Right cardiac atrium (tissue), 5 donors: ENCODE measurements around the gene HNRNPA2B1. TPM values are rescaled to one million over a fixed set of nuclear protein-coding genes. Genes with fewer than 3 reads are reported as not detected.
A peak's percentile ranks its signal among the peaks of the same experiment; 100 is the strongest.
"Not testable (repeated sequence)": the region's sequence is repeated elsewhere in the genome, so short reads cannot be mapped to it uniquely, and the experiment has no call there.

Experiments used
- ATAC-seq, 2 donors: fragments of 200-7000 bp; cut with Tn5 transposase; one replicate each; pipeline versions ENCODE4 v1.8.0 to v1.9.1; 2020; ENCODE audit warnings: moderate library complexity in 2 of 2, mild to moderate bottlenecking in 1 of 2
- DNase-seq, 3 donors: peaks; one replicate each; pipeline ENCODE4 v3.0.0-alpha.2; 2020
- H3K27ac ChIP-seq: one replicate; pipeline ENCODE4 v1.5.1; 2013; ENCODE audit warnings: mild to moderate bottlenecking, low read length, control low read depth, moderate library complexity
- H3K27me3 ChIP-seq: one replicate; pipeline ENCODE4 v1.6.1; 2013; ENCODE audit not compliant: control insufficient read depth, insufficient read depth
- H3K4me1 ChIP-seq: one replicate; pipeline ENCODE4 v1.6.1; 2013; ENCODE audit warnings: low read length; ENCODE audit not compliant: control insufficient read depth, insufficient read depth
- H3K4me3 ChIP-seq: one replicate; pipeline ENCODE4 v1.5.1; 2013; ENCODE audit warnings: low read length, control low read depth
- H3K9me3 ChIP-seq: one replicate; pipeline ENCODE4 v1.6.1; 2013; ENCODE audit warnings: low read length; ENCODE audit not compliant: control insufficient read depth
- WGBS: extraction: QIAGEN DNeasy Blood & Tissue Kit; methylation state at CpG from one replicate; pipeline ENCODE4 v1.1.7; 2013; 5-methylcytosine and 5-hydroxymethylcytosine counted together
- intact Hi-C, 4 donors: fragments of 100-400 bp; cut with DNase I; formaldehyde crosslinking; loops; one replicate each; pipeline versions ENCODE4 v1.11.0 to v1.14.0; 2022 to 2023
- polyA plus RNA-seq: library from polyadenylated mRNA; stranded (reverse); fragments of 200-250 nt; gene quantifications from one replicate; pipeline ENCODE4 v1.2.3, GENCODE V29; 2013
- total RNA-seq, 4 donors: library from RNA; stranded (reverse); fragmentation: NEBNext Ultra II Directional; extraction: Animal tissue kit (Norgen Biotek cat#: 25700); gene quantifications; one replicate each; pipeline ENCODE4 v1.2.1, GENCODE V29; 2021
- donor health status: healthy with polysubstance abuse.
- donor health status: DM: no; HTN: yes; CAD: no.
- donor health status: DM: no; HTN: no; CAD: no.
- donor health status: DM: no; HTN: yes; CAD: no; lungs with severe emphysema.
- donor health status: DM: yes; HTN: yes; CAD: no.

HNRNPA2B1 gene
- total and polyA plus RNA-seq, 5 donors, result 353 to 521 (median 376) TPM

- no peak for ATAC-seq
- 56% methylated on average over 6 of the region's 6 CpGs for whole genome bisulfite sequencing
- H3K27me3 ChIP-seq, result no peaks in the 10 kb centered on the region
- DNase-seq, result peak in 1 of 3 donors; percentile 74
- H3K4me3 ChIP-seq, result no peak overlapping the region
- H3K27ac ChIP-seq, result no peak overlapping the region
- H3K4me1 ChIP-seq, result peaks cover 4% of the 10 kb centered on the region
- H3K9me3 ChIP-seq, result no peaks in the 10 kb centered on the region
- intact Hi-C loops, result no loop called here
These were observed 18.3 kb downstream of the HNRNPA2B1 start for GRCh38 chr7:26182283-26182682.

- Histone ChIP-seq H3K4me3 (no peak overlapping the region), H3K4me1 (peaks cover 4% of the 10 kb centered on the region), H3K27ac (no peak overlapping the region), H3K27me3 (no peaks in the 10 kb centered on the region), H3K9me3 (no peaks in the 10 kb centered on the region)
- WGBS, result 74% methylated on average over 3 of the region's 3 CpGs
- DNase-seq (no peak), ATAC-seq (no peak)
- intact Hi-C loops, result no loop called here
These were observed 18.9 kb downstream of the HNRNPA2B1 start for GRCh38 chr7:26181474-26182227.

- no peak overlapping the region for H3K4me3 ChIP-seq
- DNase-seq (no peak), ATAC-seq (peak; percentile 50 to 65)
- intact Hi-C loops, result no loop called here
- H3K27me3 ChIP-seq, result no peaks in the 10 kb centered on the region
- 24% methylated on average over 5 of the region's 5 CpGs for WGBS
- H3K4me1 ChIP-seq, result peaks cover 4% of the 10 kb centered on the region
- no peaks in the 10 kb centered on the region for H3K9me3 ChIP-seq
- H3K27ac ChIP-seq, result no peak overlapping the region
These were observed 19.8 kb downstream of the HNRNPA2B1 start for GRCh38 chr7:26180792-26181198.

GRCh38 chr7:26179826-26180497 lies 20.6 kb downstream of the HNRNPA2B1 start:
- peaks cover 4% of the 10 kb centered on the region for H3K4me1 ChIP-seq
- WGBS, result 46% methylated on average over 8 of the region's 8 CpGs
- intact Hi-C loops, result no loop called here
- no peaks in the 10 kb centered on the region for H3K9me3 ChIP-seq
- no peak for DNase-seq
- H3K27me3 ChIP-seq, result no peaks in the 10 kb centered on the region
- no peak overlapping the region for H3K4me3 ChIP-seq
- ATAC-seq, result peak; percentile 19 to 40
- H3K27ac ChIP-seq, result no peak overlapping the region

- DNase-seq (no peak), ATAC-seq (peak in 1 of 2 donors; percentile 30)
- peaks cover 4% of the 10 kb centered on the region for H3K4me1 ChIP-seq
- H3K27me3 ChIP-seq, result no peaks in the 10 kb centered on the region
- H3K27ac ChIP-seq, result no peak overlapping the region
- H3K4me3 ChIP-seq, result no peak overlapping the region
- no peaks in the 10 kb centered on the region for H3K9me3 ChIP-seq
- intact Hi-C loops, result no loop called here
- 58% methylated on average over 5 of the region's 5 CpGs for whole genome bisulfite sequencing
These were observed 21.1 kb downstream of the HNRNPA2B1 start for GRCh38 chr7:26179422-26179821.

GRCh38 chr7:26178272-26178960 lies 22.1 kb downstream of the HNRNPA2B1 start:
- ATAC-seq (peak; percentile 6 to 33), DNase-seq (no peak)
- WGBS, result 83% methylated on average over 7 of the region's 7 CpGs
- Histone ChIP-seq H3K4me3 (no peak overlapping the region), H3K4me1 (peaks cover 4% of the 10 kb centered on the region), H3K27me3 (no peaks in the 10 kb centered on the region), H3K9me3 (no peaks in the 10 kb centered on the region), H3K27ac (no peak overlapping the region)
- intact Hi-C loops, result no loop called here

GRCh38 chr7:26177269-26177668 lies 23.3 kb downstream of the HNRNPA2B1 start:
- ATAC-seq, intact Hi-C loops, H3K4me1 ChIP-seq, H3K27ac ChIP-seq, H3K4me3 ChIP-seq, H3K27me3 ChIP-seq, DNase-seq, H3K9me3 ChIP-seq: not testable (repeated sequence)
- WGBS, result 93% methylated on average over 20 of the region's 20 CpGs

- H3K4me1 ChIP-seq, H3K4me3 ChIP-seq, H3K27me3 ChIP-seq, DNase-seq, ATAC-seq, H3K27ac ChIP-seq, H3K9me3 ChIP-seq, intact Hi-C loops: not testable (repeated sequence)
- WGBS, result 98% methylated on average over 18 of the region's 26 CpGs
These were observed 23.9 kb downstream of the HNRNPA2B1 start for GRCh38 chr7:26176696-26177095.

- H3K27me3 ChIP-seq, intact Hi-C loops, H3K4me1 ChIP-seq, ATAC-seq, H3K27ac ChIP-seq, H3K4me3 ChIP-seq, DNase-seq, H3K9me3 ChIP-seq: not testable (repeated sequence)
- WGBS, result 93% methylated on average over 2 of the region's 4 CpGs
These were observed 24.6 kb downstream of the HNRNPA2B1 start for GRCh38 chr7:26175903-26176302.

GRCh38 chr7:26172048-26172447 lies 28.5 kb downstream of the HNRNPA2B1 start:
- Histone ChIP-seq H3K27me3 (no peaks in the 10 kb centered on the region), H3K9me3 (no peaks in the 10 kb centered on the region), H3K27ac (no peak overlapping the region), H3K4me3 (no peak overlapping the region), H3K4me1 (no peaks in the 10 kb centered on the region)
- intact Hi-C loops, result no loop called here
- WGBS, result 97% methylated on average over 1 of the region's 1 CpG
- DNase-seq, result no peak
- no peak for ATAC-seq

GRCh38 chr7:26171601-26172000 lies 28.9 kb downstream of the HNRNPA2B1 start:
- Histone ChIP-seq H3K4me1 (no peaks in the 10 kb centered on the region), H3K4me3 (no peak overlapping the region), H3K27me3 (no peaks in the 10 kb centered on the region), H3K27ac (no peak overlapping the region), H3K9me3 (no peaks in the 10 kb centered on the region)
- intact Hi-C loops, result no loop called here
- 92% methylated on average over 2 of the region's 2 CpGs for WGBS
- ATAC-seq (no peak), DNase-seq (no peak)
